NT2/D1 (cell line): ENCODE measurements around the gene SPRYD3.

Experiments
- YY1 ChIP-seq: IDR thresholded peaks from 2 replicates; pipeline ENCODE4 v1.6.1; 2011; ENCODE audit not compliant: insufficient read length, insufficient read depth
- ZNF274 ChIP-seq: IDR thresholded peaks from 2 replicates; pipeline ENCODE4 v1.6.1; 2011; ENCODE audit warnings: mild to moderate bottlenecking, low read depth, low read length

DNA sequence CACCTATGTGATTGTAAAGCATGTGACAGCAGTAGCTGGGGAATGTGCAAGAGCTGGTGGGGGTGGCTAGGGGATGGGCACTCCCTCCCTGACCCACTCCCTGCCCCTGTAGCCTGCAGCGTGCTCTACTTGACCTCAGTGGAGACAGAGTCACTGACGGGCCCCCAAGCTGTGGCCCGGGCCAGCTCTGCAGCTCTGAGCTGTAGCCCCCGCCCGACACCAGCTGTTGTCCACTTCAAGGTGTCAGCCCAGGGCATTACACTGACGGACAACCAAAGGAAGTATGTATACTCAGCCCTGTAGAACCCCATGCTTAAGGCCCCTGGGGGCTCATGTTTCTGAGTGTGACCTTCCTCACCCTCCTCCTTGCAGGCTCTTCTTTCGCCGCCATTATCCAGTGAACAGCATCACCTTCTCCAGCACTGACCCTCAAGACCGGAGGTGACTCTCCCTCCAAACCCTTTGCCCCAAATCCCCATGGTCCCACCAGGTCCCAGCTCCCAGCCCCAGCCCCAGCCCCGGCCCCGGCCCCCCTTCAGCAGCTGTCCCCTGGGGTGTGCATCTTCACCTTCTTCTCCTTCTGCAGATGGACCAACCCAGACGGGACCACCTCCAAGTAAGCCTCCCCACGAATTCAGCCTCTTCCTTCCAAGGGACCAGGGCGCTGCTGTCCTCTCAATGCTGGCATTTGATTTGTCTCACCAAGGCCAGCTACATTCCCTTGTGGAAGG lies 16.0 kb downstream of the SPRYD3 start:
- TF ChIP-seq ZNF274 (no peak), YY1 (no peak)
